ENCODE measurements around the gene FLT3LG.

FLT3LG gene

DNA sequence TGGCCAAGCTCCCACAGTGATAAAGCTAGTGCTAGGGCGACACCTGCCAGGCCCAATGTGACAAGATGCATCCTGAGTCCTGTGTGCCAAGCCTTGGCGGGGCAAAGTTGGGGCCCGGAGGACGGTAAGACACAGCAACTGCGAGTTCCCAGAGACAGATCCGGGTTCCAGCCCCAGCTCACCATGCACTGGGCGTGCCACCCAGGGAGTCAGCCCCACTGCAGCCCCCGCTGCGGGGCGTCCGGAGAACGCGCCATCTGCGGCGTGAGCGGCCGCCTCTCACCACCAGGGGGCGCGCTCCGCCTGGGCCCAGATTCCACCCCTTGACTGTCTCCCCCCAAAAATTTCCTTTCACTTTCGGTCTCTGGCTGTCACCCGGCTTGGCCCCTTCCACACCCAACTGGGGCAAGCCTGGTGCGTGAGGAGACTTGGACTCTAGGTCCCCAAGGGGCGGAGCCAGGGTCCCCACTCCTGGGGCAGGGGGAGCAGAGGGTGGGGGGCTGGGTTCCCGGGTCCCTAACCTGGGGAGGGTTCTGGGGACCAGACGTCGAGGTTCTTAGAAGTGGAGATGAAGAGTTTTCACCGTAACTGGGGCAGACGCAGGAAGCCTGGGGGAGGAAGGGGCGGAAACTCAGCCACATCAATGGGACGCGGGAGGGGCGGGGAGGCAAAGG is at the start of gene FLT3LG:
FLT3LG (plus strand) TSS at position 348 of the 674 bp plus-strand sequence. CDS start 425 bp downstream, outside the sequence.
- TF ChIP-seq, protein P1, sequence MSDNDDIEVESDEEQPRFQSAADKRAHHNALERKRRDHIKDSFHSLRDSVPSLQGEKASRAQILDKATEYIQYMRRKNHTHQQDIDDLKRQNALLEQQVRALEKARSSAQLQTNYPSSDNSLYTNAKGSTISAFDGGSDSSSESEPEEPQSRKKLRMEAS (IDR thresholded peaks at IDR 0.05; ENCODE audit: low read depth, low read length) = peak; percentile 27; the same call in 1 of the 2 replicates
- TF ChIP-seq CTCF (IDR thresholded peaks at IDR 0.05; ENCODE audit: low read depth, low read length) (peak; percentile 90), MYC (IDR thresholded peaks at IDR 0.05; ENCODE audit: low read depth, low read length) (no peak)
- DNase-seq (ENCODE audit: low read depth) = peak; percentile 86
- H3K4me3 ChIP-seq (ENCODE audit: low read depth, low read length) = peak within 1 kb of the TSS; percentile 55

GRCh38 chr19:49425178-49425577 is 48.8 kb upstream of the FLT3LG start, which contains the start of gene GFY:
GFY (plus strand) TSS chr19:49425388; CDS start chr19:49426431, 1,043 bp downstream.
- DNase-seq (ENCODE audit: low read depth) = no peak
- TF ChIP-seq POLR2A (IDR thresholded peaks at IDR 0.05; ENCODE audit: extremely low read depth, insufficient read length) = no peak
- TF ChIP-seq CTCF (IDR thresholded peaks at IDR 0.05; ENCODE audit: low read depth, low read length) = no peak
- TF ChIP-seq MYC (IDR thresholded peaks at IDR 0.05; ENCODE audit: low read depth, low read length) = no peak
- TF ChIP-seq, protein P1 (IDR thresholded peaks at IDR 0.05; ENCODE audit: low read depth, low read length) = no peak
- no peak within 1 kb of the TSS for H3K4me3 ChIP-seq (ENCODE audit: low read depth, low read length)

- H3K4me3 ChIP-seq (ENCODE audit: low read depth, low read length) = no peak overlapping the region
- TF ChIP-seq POLR2A (IDR thresholded peaks at IDR 0.05; ENCODE audit: extremely low read depth, insufficient read length) (no peak), CTCF (IDR thresholded peaks at IDR 0.05; ENCODE audit: low read depth, low read length) (no peak), MYC (IDR thresholded peaks at IDR 0.05; ENCODE audit: low read depth, low read length) (no peak)
- TF ChIP-seq, protein P1 (IDR thresholded peaks at IDR 0.05; ENCODE audit: low read depth, low read length) = no peak
- DNase-seq (ENCODE audit: low read depth) = peak; percentile 53
Measured at GRCh38 chr19:49425922-49426592, 48.0 kb upstream of the FLT3LG start.

- no peak overlapping the region for H3K4me3 ChIP-seq (ENCODE audit: low read depth, low read length)
- DNase-seq (ENCODE audit: low read depth) = no peak
- TF ChIP-seq, protein P1 (IDR thresholded peaks at IDR 0.05; ENCODE audit: low read depth, low read length) = no peak
- TF ChIP-seq CTCF (IDR thresholded peaks at IDR 0.05; ENCODE audit: low read depth, low read length) (no peak), MYC (IDR thresholded peaks at IDR 0.05; ENCODE audit: low read depth, low read length) (no peak), POLR2A (IDR thresholded peaks at IDR 0.05; ENCODE audit: extremely low read depth, insufficient read length) (no peak)
Measured at GRCh38 chr19:49427339-49427738, 46.7 kb upstream of the FLT3LG start.

DNA sequence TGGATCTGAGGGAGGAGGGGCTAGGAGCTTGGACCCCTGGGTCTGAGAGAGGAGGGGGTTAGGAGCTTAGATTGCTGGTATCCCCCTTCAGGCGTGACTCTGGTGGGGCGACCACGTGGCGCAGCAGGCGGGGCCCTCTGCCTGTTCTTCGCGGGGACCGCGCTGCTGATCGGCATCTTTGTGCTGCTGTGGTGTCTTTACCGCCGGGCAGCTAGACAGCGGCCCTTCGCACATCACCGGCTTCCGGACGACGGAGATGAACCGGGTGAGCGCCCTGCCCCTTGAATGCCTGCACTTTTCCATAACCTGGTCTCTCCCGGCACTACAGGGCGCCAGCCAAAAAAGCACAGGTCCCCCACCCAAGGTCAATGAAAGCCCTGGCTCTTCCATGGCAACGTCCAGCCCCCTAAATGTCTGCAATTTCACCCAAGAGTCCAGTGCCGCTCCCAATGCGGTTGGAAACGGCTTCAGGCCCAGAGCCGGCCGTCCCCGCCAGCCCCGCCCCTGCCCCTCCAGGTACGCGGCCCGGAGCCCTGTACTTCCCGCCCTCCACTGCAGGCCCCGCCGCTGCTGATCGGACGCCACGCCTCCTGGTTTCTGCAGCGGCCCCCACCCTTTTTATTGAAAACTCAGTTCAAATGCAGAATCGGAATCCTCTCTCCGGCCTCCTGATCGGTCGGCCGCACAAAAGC is 46.0 kb upstream of the FLT3LG start:
- TF ChIP-seq, protein P1 (IDR thresholded peaks at IDR 0.05; ENCODE audit: low read depth, low read length) = no peak
- no peak for TF ChIP-seq CTCF (IDR thresholded peaks at IDR 0.05; ENCODE audit: low read depth, low read length)
- no peak for TF ChIP-seq POLR2A (IDR thresholded peaks at IDR 0.05; ENCODE audit: extremely low read depth, insufficient read length)
- no peak for TF ChIP-seq MYC (IDR thresholded peaks at IDR 0.05; ENCODE audit: low read depth, low read length)
- H3K4me3 ChIP-seq (ENCODE audit: low read depth, low read length) = no peak overlapping the region
- peak; percentile 54 for DNase-seq (ENCODE audit: low read depth)

Measured in NB4 (cell line).